ENCODE results near the gene MYBPC2.

Gene MYBPC2

DNA sequence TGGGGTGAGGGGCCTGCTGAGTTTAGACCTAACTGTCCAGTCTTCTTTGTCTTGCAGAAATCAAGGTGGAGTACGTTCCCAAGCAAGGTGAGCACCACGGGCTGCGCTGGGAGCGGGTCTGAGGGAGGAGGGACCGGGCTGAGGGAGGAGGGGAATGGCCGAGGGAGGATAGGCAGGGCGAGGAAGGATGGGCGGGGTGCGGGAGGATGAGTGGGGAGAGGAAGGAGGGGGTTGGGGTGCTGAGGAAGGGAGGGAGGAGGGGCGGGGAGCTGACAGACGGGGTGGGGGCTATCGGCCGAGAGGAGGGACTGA, 18.5 kb downstream of the MYBPC2 start:
- no peak for TF ChIP-seq CTCF (IDR thresholded peaks at IDR 0.05)
- DNase-seq (ENCODE audit: low spot score) = no peak
- H3K4me3 ChIP-seq = no peak overlapping the region
- H3K27ac ChIP-seq = no peak overlapping the region

DNA sequence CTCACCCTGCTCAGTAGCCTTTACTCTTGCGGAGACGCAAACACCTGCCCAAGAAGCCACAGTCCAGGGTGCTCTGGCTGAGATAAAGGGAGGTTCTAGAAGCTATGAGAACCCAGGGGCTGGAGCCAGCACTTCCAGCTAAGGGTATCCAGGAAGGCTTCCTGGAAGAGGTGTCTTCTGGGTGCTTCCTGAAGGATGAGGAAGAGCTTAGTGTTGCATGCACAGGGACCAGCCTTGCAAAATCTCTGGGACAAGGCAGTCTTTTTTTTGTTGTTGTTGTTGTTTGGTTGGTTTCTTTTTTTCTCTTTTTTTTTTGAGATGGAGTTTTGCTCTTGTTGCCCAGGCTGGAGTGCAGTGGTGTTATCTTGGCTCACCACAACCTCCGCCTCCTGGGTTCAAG, 20.6 kb downstream of the MYBPC2 start:
- TF ChIP-seq CTCF (IDR thresholded peaks at IDR 0.05) = no peak
- DNase-seq (ENCODE audit: low spot score) = no peak
- H3K27ac ChIP-seq = no peak overlapping the region
- no peak overlapping the region for H3K4me3 ChIP-seq

GRCh38 chr19:50455992-50456391, 23.3 kb downstream of the MYBPC2 start:
- Histone ChIP-seq H3K4me3 (no peak overlapping the region), H3K27ac (no peak overlapping the region)
- no peak for DNase-seq (ENCODE audit: low spot score)
- no peak for TF ChIP-seq CTCF (IDR thresholded peaks at IDR 0.05)

- H3K4me3 ChIP-seq = no peak overlapping the region
- H3K27ac ChIP-seq = no peak overlapping the region
- no peak for DNase-seq (ENCODE audit: low spot score)
- no peak for TF ChIP-seq CTCF (IDR thresholded peaks at IDR 0.05)
These were observed 24.6 kb downstream of the MYBPC2 start for GRCh38 chr19:50457300-50457699.

- no peak overlapping the region for H3K27ac ChIP-seq
- no peak for DNase-seq (ENCODE audit: low spot score)
- no peak for TF ChIP-seq CTCF (IDR thresholded peaks at IDR 0.05)
- no peak overlapping the region for H3K4me3 ChIP-seq
These were observed 25.8 kb downstream of the MYBPC2 start for GRCh38 chr19:50458396-50459066.

DNA sequence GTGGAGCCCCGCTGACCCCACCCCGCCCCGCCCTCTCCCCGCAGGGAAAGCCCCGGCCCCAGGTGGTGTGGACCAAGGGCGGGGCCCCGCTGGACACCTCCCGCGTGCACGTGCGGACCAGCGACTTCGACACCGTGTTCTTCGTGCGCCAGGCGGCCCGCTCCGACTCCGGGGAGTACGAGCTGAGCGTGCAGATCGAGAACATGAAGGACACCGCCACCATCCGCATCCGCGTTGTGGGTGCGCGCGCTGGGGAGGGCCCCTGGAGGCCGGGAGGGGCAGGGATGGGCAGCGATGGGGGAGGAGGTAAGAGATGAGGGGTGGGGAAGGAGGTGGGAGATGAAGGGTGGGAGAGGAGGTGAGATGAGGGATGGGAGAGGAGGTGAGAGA, 26.4 kb downstream of the MYBPC2 start:
- TF ChIP-seq CTCF (IDR thresholded peaks at IDR 0.05) = no peak
- H3K4me3 ChIP-seq = no peak overlapping the region
- DNase-seq (ENCODE audit: low spot score) = no peak

DNA sequence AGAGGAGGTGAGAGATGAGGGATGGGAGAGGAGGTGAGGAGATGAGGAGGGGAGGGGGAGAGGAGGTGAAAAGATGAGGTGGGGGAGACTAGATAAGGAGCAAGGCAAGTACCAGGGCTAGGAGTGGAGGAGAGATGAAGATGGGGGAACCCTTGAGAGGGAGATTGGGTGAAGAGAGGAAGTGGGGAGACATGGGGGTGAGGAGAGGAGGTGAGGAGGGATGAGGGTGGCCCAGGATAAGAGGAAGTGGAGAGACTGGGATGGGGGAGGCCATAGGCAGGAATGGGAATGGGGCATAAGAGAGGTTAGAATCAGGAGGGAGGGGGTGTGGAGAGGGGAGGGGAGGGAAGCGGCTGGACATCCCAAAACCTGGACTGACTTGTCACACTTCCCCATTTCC, 26.9 kb downstream of the MYBPC2 start:
- Histone ChIP-seq H3K27ac (no peak overlapping the region), H3K4me3 (no peak overlapping the region)
- TF ChIP-seq CTCF (IDR thresholded peaks at IDR 0.05) = no peak
- DNase-seq (ENCODE audit: low spot score) = no peak

More for the DNA sequence above, 26.4 kb downstream of the MYBPC2 start:
- no peak overlapping the region for H3K27ac ChIP-seq
